ENCODE results near the gene CNMD. TPM values are rescaled to one million over a fixed set of nuclear protein-coding genes. Genes with fewer than 3 reads are reported as not detected.
"Not testable (repeated sequence)": the region's sequence is repeated elsewhere in the genome, so short reads cannot be mapped to it uniquely, and the experiment has no call there.

The CNMD gene
- total RNA-seq, 1 experiment from 2014 or later = not detected

DNA sequence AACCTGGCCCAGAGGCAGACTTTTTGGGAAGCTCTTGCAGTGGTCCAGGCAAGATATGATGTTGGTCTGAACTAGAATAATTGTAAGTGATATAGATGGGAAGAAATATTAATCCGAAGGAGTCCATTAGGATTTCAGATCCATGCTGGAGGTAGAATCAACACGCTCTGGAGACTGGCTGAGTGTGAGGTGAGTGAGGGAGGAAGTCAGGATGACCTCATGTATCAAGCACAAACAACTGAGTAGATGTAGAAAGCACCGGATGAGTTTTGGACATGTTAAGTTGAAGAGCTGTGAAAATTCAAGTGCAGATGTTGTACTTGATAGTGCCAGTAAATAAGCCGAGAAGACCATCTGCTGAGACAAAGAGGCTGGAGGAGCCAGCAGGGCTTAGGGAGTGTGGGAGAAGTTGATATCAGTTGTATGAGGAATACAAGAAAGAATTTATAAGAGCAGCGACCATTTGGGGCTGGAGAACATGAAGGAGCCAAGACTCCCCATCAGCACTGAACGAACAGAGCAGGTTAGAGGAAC, 5.3 kb upstream of the CNMD start:
- DNase-seq (ENCODE audit: low read depth) = peak; percentile 13

DNA sequence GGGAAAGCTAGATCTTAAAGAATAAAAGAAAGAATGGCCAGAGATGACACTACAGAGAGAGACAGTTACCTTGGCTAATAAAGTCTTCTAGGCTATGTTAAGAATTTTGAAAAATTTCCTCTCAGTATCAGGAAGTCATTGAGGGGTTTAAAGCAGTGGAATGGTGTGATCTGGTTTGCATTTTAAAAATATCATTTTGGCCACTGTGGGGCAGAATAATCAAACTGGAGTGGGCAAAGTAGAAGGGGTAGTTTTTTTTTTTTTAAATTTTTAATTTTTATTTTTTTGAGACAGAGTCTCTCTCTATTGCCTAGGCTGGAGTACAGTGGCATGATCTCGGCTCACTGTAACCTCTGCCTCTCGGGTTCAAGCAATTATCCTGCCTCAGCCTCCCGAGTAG, 4.4 kb upstream of the CNMD start:
- DNase-seq (ENCODE audit: low read depth) = no peak

DNA sequence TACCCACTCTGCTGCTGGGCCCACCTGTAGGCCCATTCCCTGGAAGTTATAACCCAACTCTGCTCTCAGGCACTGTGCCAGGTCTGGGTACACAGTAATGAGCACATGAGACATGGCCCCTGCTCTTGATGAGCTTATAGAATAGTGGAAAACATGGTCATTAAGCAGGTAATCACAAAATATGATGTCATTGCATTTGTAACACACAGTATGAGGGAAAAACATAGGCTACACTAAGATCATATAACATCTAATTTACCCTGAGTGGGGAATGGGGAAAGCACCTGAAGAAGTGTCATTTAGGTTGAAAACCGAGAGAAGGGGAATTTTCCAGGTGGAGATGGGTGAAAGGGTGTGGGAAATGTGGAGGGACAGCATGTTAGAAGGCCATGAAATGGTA, 3.9 kb upstream of the CNMD start:
- DNase-seq (ENCODE audit: low read depth) = no peak

DNA sequence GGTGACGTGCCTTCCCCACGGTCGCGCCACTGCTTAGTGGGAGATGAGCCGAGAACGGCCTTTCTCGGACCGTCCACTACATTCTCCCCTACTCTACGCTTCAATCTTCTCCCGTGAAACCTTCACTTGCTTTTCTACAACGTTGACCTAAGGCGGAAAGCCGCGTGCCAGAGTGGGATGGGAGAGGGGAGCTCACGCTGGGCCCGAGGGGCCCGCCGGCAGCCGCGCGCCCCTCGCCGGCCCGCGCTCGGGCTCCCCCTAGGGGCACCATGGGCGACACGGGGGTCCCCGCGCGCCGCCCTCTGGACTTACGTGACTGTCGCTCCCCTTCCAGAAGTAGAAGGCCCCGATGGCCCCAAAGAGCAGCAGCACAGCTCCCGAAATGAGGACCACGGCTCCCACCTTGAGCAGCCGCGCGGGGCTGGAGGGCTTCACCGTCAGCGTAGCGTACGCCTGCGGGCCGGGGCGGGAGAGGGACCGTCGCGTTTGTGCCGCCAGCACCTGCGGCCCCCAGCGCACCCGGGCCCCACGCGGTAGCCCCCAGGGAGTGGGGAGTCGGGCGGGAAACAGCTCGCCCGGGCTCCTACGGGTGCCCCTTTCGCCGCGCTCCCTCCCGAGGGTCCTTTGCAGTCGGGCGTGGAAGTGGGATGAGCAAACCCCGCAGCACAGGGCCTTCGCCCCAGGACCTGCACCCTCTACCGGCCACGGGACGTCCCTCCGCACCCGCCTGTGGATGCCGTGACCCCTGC, 727 bp downstream of the CNMD start:
- DNase-seq (ENCODE audit: low read depth) = peak; percentile 27

DNA sequence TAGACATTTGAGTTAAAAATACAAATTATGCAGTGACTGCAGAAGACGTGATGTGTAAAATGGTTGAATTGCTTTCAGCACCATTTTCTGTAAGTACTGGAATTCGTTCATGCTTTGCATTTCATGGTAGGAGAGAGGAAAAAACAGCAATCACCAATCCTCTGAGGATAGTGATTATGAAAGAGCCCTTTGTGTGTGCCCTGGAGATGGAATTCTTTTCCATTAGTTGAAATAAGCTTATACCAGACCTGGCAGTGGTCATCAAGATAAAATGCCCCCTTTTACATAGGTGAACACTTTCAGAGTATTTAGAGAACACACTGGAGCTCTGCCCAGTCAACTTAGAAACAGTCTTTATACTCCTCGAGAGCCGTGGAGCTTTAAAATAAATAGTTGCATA, 1.7 kb downstream of the CNMD start:
- DNase-seq (ENCODE audit: low read depth) = no peak

DNA sequence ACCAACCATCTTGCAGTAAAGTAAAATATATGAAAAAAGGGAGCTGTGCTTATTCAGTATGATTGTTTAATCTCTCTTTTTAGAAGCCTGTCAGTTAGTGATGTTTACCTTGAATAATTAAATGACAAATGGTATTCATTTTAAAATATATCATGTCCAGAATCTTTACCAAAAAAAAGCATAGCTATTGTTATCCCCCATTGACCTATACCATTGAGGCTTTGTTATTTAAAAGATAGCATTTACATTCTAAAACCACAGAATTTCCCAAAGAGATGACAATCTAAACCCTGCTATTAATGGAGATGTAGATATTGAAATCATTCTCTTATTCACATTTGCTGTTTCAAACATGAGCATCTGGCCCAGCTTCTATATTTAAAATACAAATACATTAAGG, 2.2 kb downstream of the CNMD start:
- no peak for DNase-seq (ENCODE audit: low read depth)

DNA sequence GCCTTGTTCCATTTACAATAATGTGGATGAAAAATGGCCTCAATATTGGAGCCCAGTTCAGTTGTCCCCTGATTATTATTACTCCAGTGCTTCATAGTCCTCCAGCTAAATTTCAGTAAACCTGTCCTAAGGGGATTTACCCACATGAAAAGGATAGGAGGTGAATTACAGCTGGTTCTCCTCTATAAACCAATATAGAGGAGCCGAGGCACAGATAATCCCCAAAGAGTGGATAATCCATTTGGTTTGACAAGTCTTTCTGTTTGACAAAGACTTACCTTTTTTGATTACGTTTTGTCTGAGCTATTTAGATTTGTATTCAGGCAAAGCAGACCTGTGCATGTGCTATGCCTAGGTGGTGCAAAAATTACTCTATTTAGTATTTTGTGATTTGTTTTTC, 2.7 kb downstream of the CNMD start:
- no peak for DNase-seq (ENCODE audit: low read depth)

DNA sequence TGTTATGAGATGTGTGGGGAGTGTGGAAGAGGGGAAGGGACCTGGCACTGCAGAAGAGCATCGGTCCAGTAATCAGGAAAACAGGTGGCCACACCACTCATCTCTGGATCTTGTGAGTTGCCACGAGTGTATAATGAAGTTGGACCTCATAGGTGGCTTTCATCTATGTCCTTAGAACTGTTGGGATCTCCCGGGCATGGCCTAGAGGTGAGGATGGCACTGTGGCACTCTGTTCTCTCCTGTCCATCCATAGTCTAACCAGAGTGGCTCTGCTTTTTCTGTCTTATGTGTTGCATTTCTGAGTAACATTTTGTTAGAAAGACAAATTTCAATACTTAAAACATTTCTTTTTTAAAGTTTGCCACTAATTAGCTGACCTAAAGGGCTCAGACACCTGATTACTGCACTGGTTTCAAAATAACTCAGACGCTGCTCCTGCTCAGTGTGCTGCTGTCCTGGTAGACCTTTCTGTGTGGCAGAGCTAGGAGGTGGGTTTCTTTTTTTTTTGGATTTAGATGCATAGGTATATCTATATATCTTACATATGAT, 5.5 kb downstream of the CNMD start:
- no peak for DNase-seq (ENCODE audit: low read depth)

DNA sequence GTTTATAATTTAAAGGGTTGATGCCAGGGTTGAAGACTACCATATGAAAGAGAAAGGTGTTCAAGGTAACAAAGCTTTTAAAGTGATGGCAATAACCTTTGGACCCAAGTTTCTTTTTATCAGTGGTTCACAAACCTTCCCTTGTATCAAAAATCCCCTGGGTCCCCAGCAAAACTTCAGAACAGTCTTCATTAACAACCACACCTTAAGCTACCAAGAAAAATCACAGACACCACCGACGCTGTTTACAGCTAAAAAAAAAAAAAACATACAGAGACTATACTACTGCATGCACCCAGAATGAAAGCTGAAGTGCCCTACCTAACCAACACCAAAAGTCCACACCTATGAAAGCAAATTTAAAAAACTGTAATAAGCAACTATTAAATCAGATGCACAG, 13.4 kb downstream of the CNMD start:
- DNase-seq (ENCODE audit: low read depth) = no peak

DNA sequence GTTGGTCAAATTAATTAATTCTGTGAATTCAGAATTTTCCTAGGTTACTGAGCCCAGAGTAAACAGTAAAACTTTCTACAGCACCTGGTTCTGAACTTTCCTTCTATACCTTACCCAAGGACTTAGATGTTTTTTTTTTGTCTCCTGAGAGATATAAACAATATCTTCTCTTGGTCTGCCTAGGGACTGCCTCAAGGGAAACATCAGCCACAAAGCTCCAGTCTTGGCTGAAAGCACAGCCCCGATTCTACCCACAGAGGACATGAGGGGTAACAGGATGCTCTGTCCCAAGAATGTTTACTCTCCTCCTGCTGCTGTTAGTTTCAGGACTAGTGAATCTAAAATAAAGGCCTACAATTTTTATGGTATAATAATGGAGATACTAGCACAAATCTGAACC, 14.3 kb downstream of the CNMD start:
- DNase-seq (ENCODE audit: low read depth) = no peak

DNA sequence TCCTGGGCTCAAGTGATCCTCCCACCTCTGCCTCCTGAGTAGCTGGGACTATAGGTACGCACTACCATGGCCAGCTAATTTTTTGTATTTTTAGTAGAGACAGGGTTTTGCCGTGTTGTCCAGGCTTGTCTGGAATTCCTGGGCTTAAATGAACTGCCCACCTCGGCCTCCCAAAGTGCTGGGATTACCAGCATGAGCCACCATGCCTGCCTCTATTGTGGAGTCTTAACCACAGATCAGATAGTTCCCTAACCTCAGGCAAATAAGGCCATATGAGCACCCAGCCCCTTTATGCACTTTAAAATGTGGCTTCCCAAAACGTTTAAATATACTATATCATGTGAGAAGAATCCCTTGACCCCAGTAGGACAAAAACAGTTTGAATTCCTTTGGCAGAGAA, 16.4 kb downstream of the CNMD start:
- no peak for DNase-seq (ENCODE audit: low read depth)

DNA sequence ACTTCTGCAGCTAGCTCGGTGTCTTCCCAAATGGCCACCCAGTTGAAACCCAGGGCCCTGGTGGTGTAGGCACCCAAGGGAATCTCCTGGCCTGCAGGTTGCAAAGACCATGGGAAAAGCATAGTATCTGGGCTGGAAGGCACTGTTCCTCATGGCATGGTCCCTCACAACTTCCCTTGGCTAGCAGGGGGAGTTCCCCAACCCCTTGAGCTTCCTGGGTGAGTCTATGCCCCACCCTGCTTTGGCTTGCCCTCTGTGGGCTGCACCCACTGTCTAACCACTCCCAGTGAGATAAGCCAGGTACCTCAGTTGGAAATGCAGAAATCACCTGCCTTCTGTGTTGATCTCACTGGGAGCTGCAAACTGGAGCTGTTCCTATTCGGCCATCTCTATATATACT, 18.3 kb downstream of the CNMD start:
- DNase-seq (ENCODE audit: low read depth) = not testable (repeated sequence)

DNA sequence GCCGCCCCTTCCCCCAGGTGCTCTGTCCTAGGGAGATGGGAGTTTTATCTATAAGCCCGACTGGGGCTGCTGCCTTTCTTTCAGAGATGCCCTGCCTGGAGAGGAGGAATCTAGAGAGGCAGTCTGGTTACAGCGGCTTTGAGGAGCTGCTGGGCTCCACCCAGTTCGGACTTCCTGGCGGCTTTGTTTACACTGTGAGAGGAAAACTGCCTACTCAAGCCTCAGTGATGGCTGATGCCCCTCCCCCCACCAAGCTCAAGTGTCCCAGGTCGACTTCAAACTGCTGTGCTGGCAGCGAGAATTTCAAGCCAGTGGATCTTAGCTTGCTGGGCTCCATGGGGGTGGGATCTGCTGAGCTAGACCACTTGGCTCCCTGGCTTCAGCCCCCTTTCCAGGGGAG, 18.7 kb downstream of the CNMD start:
- peak; percentile 15 for DNase-seq (ENCODE audit: low read depth)

DNA sequence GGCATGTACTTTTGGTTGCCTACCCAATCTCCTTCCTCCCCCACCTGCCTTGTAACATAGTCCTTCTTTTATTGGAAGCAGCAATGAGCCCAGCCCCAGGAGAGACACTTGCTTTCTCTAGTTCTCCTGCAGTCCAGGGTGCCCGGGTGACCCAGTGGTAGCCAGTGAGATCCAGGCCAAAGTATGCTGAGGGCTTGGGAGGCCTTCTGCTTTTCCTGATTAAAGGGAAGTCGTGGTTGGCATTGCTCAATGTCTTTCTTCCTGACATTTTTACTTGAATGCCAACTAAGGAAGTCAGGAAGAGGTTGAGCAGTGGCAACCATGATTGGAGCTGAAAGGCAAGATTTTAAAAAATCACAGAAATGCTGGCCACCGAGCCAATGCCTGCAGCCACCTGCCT, 25.7 kb downstream of the CNMD start:
- DNase-seq (ENCODE audit: low read depth) = no peak

DNA sequence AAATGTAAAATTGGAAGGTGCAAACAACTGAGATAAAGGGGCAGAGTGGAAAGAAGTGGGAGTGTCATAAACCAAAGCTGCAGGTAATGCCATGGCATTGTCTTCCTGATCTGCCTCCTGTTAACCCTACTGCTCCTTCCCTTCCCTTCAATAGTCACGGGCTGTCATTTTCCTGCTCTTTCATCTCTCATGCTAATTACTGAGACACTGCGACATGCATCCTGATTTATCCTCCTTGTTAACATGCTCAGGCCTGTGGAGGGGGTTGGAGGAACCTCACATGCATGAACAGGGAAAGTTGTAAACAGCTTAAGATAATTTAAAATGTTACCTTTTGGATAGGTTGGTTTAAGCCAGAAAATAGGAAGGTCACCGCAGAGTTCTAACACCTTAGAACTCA, 27.2 kb downstream of the CNMD start:
- DNase-seq (ENCODE audit: low read depth) = no peak

DNA sequence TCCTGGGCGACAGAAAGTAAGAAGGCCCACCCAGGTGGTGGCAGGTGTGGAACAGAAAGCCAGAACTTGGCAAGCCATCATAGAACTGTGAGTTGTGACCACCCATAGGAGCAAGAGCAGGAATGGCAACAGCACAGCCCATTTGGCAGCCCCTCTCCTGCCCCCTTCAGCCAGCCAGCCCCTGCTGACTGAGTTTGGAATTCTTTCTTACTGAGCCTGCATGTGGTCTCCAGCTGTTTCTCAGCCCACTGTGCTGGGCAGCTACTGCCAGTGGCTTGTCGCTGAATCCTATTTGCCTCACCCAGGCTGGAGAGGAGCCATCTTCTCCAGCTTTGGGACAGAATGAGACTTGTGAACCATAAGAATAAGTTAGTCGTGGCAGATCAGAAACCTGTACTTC, 28.3 kb downstream of the CNMD start:
- no peak for DNase-seq (ENCODE audit: low read depth)

DNA sequence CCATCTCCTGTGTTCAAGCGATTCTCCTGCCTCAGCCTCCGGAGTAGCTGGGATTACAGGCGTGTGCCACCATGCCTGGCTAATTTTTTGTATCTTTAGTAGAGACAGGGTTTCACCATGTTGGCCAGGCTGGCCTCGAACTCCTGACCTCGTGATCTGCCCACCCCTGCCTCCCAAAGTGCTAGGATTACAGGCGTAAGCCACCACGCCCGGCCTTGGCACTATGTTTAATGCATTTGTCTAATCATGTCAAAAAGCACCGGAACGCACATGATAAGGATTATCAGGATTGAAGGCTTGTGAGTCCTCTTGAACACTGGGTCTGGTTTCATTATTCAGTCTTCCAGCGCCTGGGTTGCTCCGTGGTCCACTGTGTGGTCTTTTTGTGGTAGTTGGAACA, 31.4 kb downstream of the CNMD start:
- DNase-seq (ENCODE audit: low read depth) = not testable (repeated sequence)

DNA sequence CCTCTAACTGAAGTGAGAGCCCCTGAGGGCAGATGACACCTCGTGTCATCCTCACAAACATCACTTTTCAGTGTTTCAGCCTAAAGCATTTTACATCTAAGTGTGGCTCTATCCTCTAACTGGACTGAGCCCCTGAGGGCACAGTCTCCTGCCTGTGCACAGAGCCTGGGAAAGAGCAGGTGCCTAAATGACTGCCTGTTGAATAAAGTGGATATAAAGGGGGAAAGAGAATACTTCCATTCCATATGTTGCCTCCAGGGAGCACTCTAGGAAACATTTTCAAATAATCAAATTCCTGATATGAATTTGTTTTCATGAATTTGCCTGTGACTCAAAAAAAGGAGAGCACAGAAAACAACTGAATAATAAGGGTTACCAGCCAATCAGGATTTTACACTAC, 32.2 kb downstream of the CNMD start:
- no peak for DNase-seq (ENCODE audit: low read depth)

DNA sequence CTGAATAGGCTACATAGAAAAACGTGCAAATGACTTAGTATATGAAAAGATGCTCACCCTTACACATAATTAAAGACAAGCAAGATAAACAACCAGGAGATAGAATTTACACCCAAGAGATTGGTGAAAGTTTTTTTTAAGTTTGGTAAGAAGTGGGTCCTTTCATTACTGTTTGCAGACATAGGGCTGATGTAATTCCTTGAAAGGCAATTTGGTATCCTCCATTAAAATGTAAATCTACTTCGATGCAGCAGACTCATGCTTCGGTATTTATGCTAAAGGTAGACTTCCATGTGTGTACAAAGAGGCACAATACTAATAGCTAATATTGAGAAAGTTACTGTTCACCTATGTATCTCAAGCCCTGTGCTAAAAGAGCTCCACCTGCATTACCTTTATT, 33.5 kb downstream of the CNMD start:
- no peak for DNase-seq (ENCODE audit: low read depth)

DNA sequence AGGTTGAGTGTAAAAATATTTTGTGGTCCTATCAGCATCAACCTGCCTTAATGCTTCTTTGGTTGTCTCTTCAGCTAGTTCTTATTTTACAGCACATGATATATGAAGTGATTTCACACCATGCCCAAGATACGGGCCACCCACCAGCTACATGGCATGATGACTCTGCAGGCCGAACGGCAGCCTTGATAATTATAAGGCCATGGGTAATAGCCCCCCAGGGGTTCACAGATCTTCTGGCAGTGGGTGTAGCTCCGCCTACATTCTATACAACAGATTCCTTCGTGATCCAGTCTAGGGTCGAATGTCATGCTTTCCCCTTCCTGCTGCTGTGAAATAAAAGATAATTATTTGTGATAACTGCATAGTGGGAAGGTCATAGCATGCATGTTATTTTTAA, 36.1 kb downstream of the CNMD start:
- DNase-seq (ENCODE audit: low read depth) = no peak

DNA sequence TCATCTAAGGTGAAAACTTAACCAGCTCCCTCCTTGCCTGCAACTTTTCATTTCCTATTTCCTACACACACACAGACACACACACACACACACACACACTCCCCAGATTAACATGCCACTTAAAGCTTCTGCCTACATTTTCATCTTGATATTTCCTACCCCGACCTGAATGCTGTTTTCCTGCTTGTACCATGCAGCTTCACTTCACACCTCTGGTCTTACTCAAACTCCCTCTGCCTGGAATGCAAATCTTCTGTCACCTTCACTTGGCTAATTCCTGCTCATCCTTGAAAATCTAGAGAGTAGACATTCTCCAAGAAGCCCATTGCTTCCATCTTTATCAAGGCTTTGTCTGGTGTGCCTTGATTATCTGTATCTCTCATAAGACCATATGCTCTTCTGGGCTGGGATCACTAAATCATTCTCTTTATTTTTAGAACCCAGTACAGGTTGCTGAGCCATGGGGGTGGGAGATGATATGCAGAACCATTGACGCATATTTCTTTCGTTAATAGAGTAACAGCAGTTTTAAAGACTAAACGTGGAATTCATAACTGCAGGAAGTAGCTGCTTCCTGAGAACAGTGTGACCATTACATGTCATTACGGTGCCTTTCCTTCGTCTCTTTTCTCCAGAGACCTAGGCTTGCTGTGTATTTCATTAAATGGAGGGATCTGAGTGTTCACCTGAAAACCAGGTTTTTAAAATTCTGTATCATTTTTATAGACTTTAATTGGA, 37.7 kb downstream of the CNMD start:
- no peak for DNase-seq (ENCODE audit: low read depth)

DNA sequence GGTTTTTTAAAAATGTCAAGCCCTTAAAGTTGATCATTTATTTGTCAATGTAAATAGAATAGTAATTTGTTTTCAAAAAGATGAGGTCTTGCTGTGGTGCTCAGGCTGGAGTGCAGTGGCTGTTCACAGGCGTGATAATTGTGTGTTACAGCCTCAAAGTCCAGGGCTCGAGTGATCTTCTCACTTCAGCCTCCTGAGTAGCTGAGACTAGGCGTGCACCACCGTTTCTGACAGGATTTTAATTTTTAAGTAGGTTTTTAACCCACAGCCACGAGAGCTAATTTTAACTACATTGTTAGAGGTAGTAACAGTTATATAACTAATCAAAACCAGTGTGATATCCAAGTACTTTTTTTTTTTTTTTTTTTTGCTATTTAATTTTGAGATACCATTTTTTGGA, 43.1 kb downstream of the CNMD start:
- no peak for DNase-seq (ENCODE audit: low read depth)

DNA sequence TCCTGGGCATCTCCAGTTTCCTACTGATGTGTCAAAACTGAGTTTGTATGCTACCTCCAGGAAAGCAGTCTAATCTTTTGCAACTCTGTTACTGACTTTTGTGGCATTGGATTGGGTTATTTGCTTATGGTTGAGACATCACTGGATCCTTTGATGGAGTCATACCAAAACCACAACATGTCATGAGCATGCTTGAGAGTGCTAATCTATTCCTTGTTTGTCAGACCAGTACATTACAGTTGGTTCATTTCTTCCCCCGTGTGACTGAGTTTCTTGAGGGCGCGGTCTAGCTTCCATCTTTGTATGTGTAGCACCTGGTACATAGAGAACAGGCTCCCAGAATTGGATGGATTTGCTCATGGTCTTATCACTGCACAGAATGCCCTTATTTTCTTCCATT, 43.8 kb downstream of the CNMD start:
- DNase-seq (ENCODE audit: low read depth) = no peak
